H1 (cell line): ENCODE data around the gene CALY. TPM values are rescaled to one million over a fixed set of nuclear protein-coding genes. Genes with fewer than 3 reads are reported as not detected.
"Not testable (repeated sequence)": the region's sequence is repeated elsewhere in the genome, so short reads cannot be mapped to it uniquely, and the experiment has no call there.

Experiments used
- CTCF ChIA-PET: fragments of 300-600 bp; sonication (Branson Sonifier 250); formaldehyde crosslinking; loops from one replicate; lab custom pipeline; 2021; ENCODE audit not compliant: partially characterized antibody; lab: Charles Lee
- POLR2A ChIA-PET: fragments of 300-600 bp; sonication (Branson Sonifier 250); formaldehyde crosslinking; loops from one replicate; lab custom pipeline; 2021; ENCODE audit warnings: inconsistent platforms; ENCODE audit not compliant: partially characterized antibody; lab: Charles Lee
- DNase-seq, 2 experiments: peaks; one replicate each; pipeline versions ENCODE4 v3.0.0 to v3.0.0-alpha.2; 2010 to 2022; ENCODE audit warnings: low spot score in 2 of 2, low read depth in 1 of 2, mixed read lengths in 1 of 2
- FAIRE-seq: peaks from 2 replicates; lab custom pipeline; 2011; peaks lifted over from hg19 to GRCh38; lab: Jason Lieb, UNC
- H2AFZ ChIP-seq: 2 replicates; pipeline ENCODE4 v1.8.1; 2012; ENCODE audit warnings: low read length, inconsistent platforms
- H2AK5ac ChIP-seq: 2 replicates; pipeline ENCODE4 v1.6.1; 2013; ENCODE audit warnings: low read depth, low read length
- H2BK120ac ChIP-seq: replicated peaks from 2 replicates; pipeline ENCODE3; 2013; ENCODE audit warnings: low read depth, low read length, inconsistent platforms
- H2BK12ac ChIP-seq: 2 replicates; pipeline ENCODE4 v1.6.1; 2013; ENCODE audit warnings: low read depth, low read length
- H2BK15ac ChIP-seq: 2 replicates; pipeline ENCODE4 v1.6.1; 2013; ENCODE audit warnings: low read length
- H2BK20ac ChIP-seq: 2 replicates; pipeline ENCODE4 v1.6.1; 2013; ENCODE audit warnings: low read length
- H2BK5ac ChIP-seq: 2 replicates; pipeline ENCODE4 v1.6.1; 2013; ENCODE audit warnings: low read depth, low read length
- H3K14ac ChIP-seq: 2 replicates; pipeline ENCODE4 v1.6.1; 2013; ENCODE audit warnings: inconsistent platforms; ENCODE audit not compliant: insufficient read length
- H3K18ac ChIP-seq: 2 replicates; pipeline ENCODE4 v1.6.1; 2013; ENCODE audit warnings: low read length; ENCODE audit errors: extremely low read depth
- H3K23ac ChIP-seq: 2 replicates; pipeline ENCODE4 v1.6.1; 2013; ENCODE audit warnings: inconsistent platforms; ENCODE audit not compliant: insufficient read length
- H3K23me2 ChIP-seq: 2 replicates; pipeline ENCODE4 v1.6.1; 2013; ENCODE audit warnings: low read depth, low read length
- H3K27ac ChIP-seq: 2 replicates; pipeline ENCODE4 v1.6.1; 2011; ENCODE audit warnings: low read depth, low read length, inconsistent platforms
- H3K27me3 ChIP-seq, 4 experiments: replicated peaks in 1 of 4; 1 replicate in 1 of 4; 2 replicates in 3 of 4; pipeline versions ENCODE4 v1.6.1 to v1.8.1; 2011 to 2013; ENCODE audit warnings: low read length in 3 of 4, mild to moderate bottlenecking in 3 of 4, inconsistent platforms in 2 of 4, mixed read lengths in 2 of 4, moderate library complexity in 1 of 4; ENCODE audit not compliant: control insufficient read depth in 3 of 4, insufficient read depth in 3 of 4; ENCODE audit errors: extremely low read depth in 1 of 4
- H3K36me3 ChIP-seq, 4 experiments: 2 replicates each; pipeline versions ENCODE4 v1.6.1 to v1.8.1; 2011 to 2013; ENCODE audit warnings: mild to moderate bottlenecking in 4 of 4, low read length in 3 of 4, moderate library complexity in 2 of 4, control low read depth in 1 of 4, inconsistent platforms in 1 of 4; ENCODE audit not compliant: insufficient read depth in 4 of 4, control insufficient read depth in 2 of 4
- H3K4ac ChIP-seq: replicated peaks from 2 replicates; pipeline ENCODE3; 2013; ENCODE audit warnings: low read length, low read depth, mixed read lengths, inconsistent platforms; ENCODE audit not compliant: insufficient read length
- H3K4me1 ChIP-seq, 4 experiments: replicated peaks in 1 of 4; 1 replicate in 1 of 4; 2 replicates in 3 of 4; pipeline versions ENCODE4 v1.6.1 to v1.8.1; 2011 to 2013; ENCODE audit warnings: low read length in 3 of 4, inconsistent platforms in 2 of 4, mixed read lengths in 1 of 4; ENCODE audit not compliant: insufficient read depth in 4 of 4, control insufficient read depth in 3 of 4
- H3K4me2 ChIP-seq, 2 experiments: 2 replicates each; pipeline versions ENCODE4 v1.6.1 to v1.8.1; 2011 to 2013; ENCODE audit warnings: low read depth in 2 of 2, low read length in 2 of 2, control low read depth in 1 of 2, inconsistent platforms in 1 of 2, mild to moderate bottlenecking in 1 of 2; ENCODE audit not compliant: insufficient read depth in 1 of 2
- H3K4me3 ChIP-seq, 4 experiments: fragments of 200-600, 300-600 bp in 1 of 4; sonication (generic), shearing (Covaris generic), sonication (Bioruptor Twin) in 1 of 4; 2 replicates each; pipeline versions ENCODE4 v1.5.1 to v1.8.1; 2011 to 2016; ENCODE audit warnings: low read length in 4 of 4, low read depth in 3 of 4, control low read depth in 2 of 4, inconsistent platforms in 2 of 4, mild to moderate bottlenecking in 2 of 4, mixed read lengths in 1 of 4, moderate library complexity in 1 of 4; ENCODE audit not compliant: insufficient read depth in 2 of 4; ENCODE audit errors: extremely low read depth in 1 of 4
- H3K56ac ChIP-seq: replicated peaks from 2 replicates; pipeline ENCODE3; 2013; ENCODE audit warnings: low read depth, mild to moderate bottlenecking, mixed read lengths, low read length, inconsistent platforms; ENCODE audit not compliant: insufficient read length
- H3K79me1 ChIP-seq: 2 replicates; pipeline ENCODE4 v1.6.1; 2013; ENCODE audit warnings: low read depth, low read length, control low read depth
- H3K79me2 ChIP-seq, 2 experiments: 2 replicates each; pipeline versions ENCODE4 v1.6.1 to v1.8.1; 2012 to 2013; ENCODE audit warnings: low read length in 2 of 2, mild to moderate bottlenecking in 2 of 2, inconsistent platforms in 1 of 2; ENCODE audit not compliant: insufficient read depth in 2 of 2, control insufficient read depth in 1 of 2
- H3K9ac ChIP-seq, 4 experiments: replicated peaks in 1 of 4; 1 replicate in 1 of 4; 2 replicates in 3 of 4; pipeline versions ENCODE4 v1.6.1 to v1.8.1; 2011 to 2013; ENCODE audit warnings: low read depth in 3 of 4, low read length in 3 of 4, control low read depth in 2 of 4, mild to moderate bottlenecking in 2 of 4, moderate library complexity in 2 of 4, inconsistent platforms in 1 of 4; ENCODE audit errors: extremely low read depth in 1 of 4
- H3K9me3 ChIP-seq, 2 experiments: 2 replicates each; pipeline versions ENCODE4 v1.6.1 to v1.8.1; 2012 to 2013; ENCODE audit warnings: mild to moderate bottlenecking in 2 of 2, moderate library complexity in 2 of 2, control low read depth in 1 of 2, inconsistent platforms in 1 of 2, low read depth in 1 of 2, low read length in 1 of 2, mixed read lengths in 1 of 2; ENCODE audit not compliant: insufficient read depth in 2 of 2
- H4K20me1 ChIP-seq, 2 experiments: replicated peaks in 1 of 2; 2 replicates each; pipeline versions ENCODE3 to v1.8.1; 2011 to 2013; ENCODE audit warnings: inconsistent platforms in 2 of 2, low read length in 2 of 2, mild to moderate bottlenecking in 1 of 2; ENCODE audit not compliant: insufficient read depth in 2 of 2, control insufficient read depth in 1 of 2
- H4K5ac ChIP-seq: 2 replicates; pipeline ENCODE4 v1.6.1; 2013; ENCODE audit warnings: low read length, low read depth, mixed read lengths, inconsistent platforms; ENCODE audit not compliant: insufficient read length
- H4K8ac ChIP-seq: 2 replicates; pipeline ENCODE4 v1.8.0; 2013; ENCODE audit warnings: mild to moderate bottlenecking, moderate library complexity, low read length, inconsistent platforms; ENCODE audit not compliant: insufficient read depth; ENCODE audit errors: extremely low read depth
- H4K91ac ChIP-seq: replicated peaks from 2 replicates; pipeline ENCODE3; 2013; ENCODE audit warnings: low read length, mixed read lengths, inconsistent platforms; ENCODE audit not compliant: insufficient read length
- WGBS, 2 experiments: shearing (Covaris generic) in 1 of 2; methylation state at CpG; one replicate each; pipeline versions ENCODE4 v1.1.6 to v1.1.7; 2013 to 2015; ENCODE audit warnings: low lambda C conversion rate in 2 of 2, mixed read lengths in 2 of 2, inconsistent platforms in 1 of 2, low coverage in 1 of 2, missing lambda C conversion rate in 1 of 2; ENCODE audit not compliant: insufficient replicate concordance in 2 of 2, insufficient coverage in 1 of 2, insufficient read length in 1 of 2; ENCODE audit errors: extremely low coverage in 1 of 2, missing lambda C conversion rate in 1 of 2; 5-methylcytosine and 5-hydroxymethylcytosine counted together
- polyA plus RNA-seq, 7 experiments: library from polyadenylated mRNA; depleted of rRNA in 3 of 7; stranded (reverse) in 5 of 7; unstranded in 2 of 7; fragments of >200 nt in 5 of 7; fragments of 200-250 nt in 2 of 7; gene quantifications; 1 replicate in 5 of 7; 2 replicates in 1 of 7; 4 replicates in 1 of 7; pipeline versions ENCODE4 v1.2.1 to v1.2.3, GENCODE V29; 2011 to 2013; ENCODE audit warnings: missing spikeins in 2 of 7, mixed read lengths in 2 of 7
- total RNA-seq: library from RNA; stranded (reverse); fragmentation: NEBNext Ultra II Directional; extraction: Animal tissue kit (Norgen Biotek cat#: 25700); gene quantifications from 2 replicates; pipeline ENCODE4 v1.2.1, GENCODE V29; 2021

Gene CALY
- total and polyA plus RNA-seq, 2 of the 8 experiments (the other 6 are each of a cell fraction or from before 2014, with no cell fraction given), result 1.3 to 1.5 TPM

GRCh38 chr10:133376183-133376582, 39.5 kb upstream of the CALY start:
- H3K9ac ChIP-seq, H2BK5ac ChIP-seq, H4K91ac ChIP-seq, H2BK12ac ChIP-seq, H3K14ac ChIP-seq, H4K5ac ChIP-seq, H3K18ac ChIP-seq, H3K79me1 ChIP-seq, H2BK15ac ChIP-seq, POLR2A ChIA-PET, DNase-seq, H3K4ac ChIP-seq, H4K20me1 ChIP-seq, H3K36me3 ChIP-seq, H3K27ac ChIP-seq, H2AK5ac ChIP-seq, FAIRE-seq, H3K4me1 ChIP-seq, H3K9me3 ChIP-seq, H2BK120ac ChIP-seq, H3K23ac ChIP-seq, H4K8ac ChIP-seq, H2AFZ ChIP-seq, H3K4me3 ChIP-seq, H3K56ac ChIP-seq, H3K4me2 ChIP-seq, H3K79me2 ChIP-seq, H2BK20ac ChIP-seq: not testable (repeated sequence)
- CTCF ChIA-PET, result interaction anchor here (2.2 to 3.0 kb wide), 2 partner anchors 24 to 47 kb away, joined by 11 to 15 read pairs; no protein-coding TSS in a partner anchor
- 91% methylated on average over 5 of the region's 5 CpGs; no CpG with 5 or more reads in 1 of the 2 experiments for WGBS, 2 experiments
- Histone ChIP-seq H3K27me3 (peaks cover 8 to 48% (median 30%) of the 10 kb centered on the region in 4 experiments), H3K23me2 (peaks cover 16% of the 10 kb centered on the region; the same call in 1 of the 2 replicates)
